Bronchial epithelial cell (primary cell): ENCODE measurements around the gene SORBS1. TPM values are rescaled to one million over a fixed set of nuclear protein-coding genes. Genes with fewer than 3 reads are reported as not detected.

Source experiments
- DNase-seq: peaks from one replicate; pipeline ENCODE4 v3.0.0-alpha.2; 2010; ENCODE audit warnings: low read depth
- FAIRE-seq: peaks from 2 replicates; lab custom pipeline; 2011; peaks lifted over from hg19 to GRCh38; lab: Jason Lieb, UNC
- H3K27me3 ChIP-seq: 2 replicates; pipeline ENCODE4 v1.5.1; 2011; ENCODE audit warnings: low read length; ENCODE audit not compliant: control insufficient read depth, insufficient read depth
- H3K36me3 ChIP-seq: 2 replicates; pipeline ENCODE4 v1.5.1; 2011; ENCODE audit warnings: low read length; ENCODE audit not compliant: control insufficient read depth, insufficient read depth
- H3K4me3 ChIP-seq: 2 replicates; pipeline ENCODE4 v1.5.1; 2011; ENCODE audit warnings: mild to moderate bottlenecking, low read depth, low read length, control low read depth
- total RNA-seq: library from RNA; depleted of rRNA; stranded (reverse); fragments of >200 nt; gene quantifications from 2 replicates; pipeline ENCODE4 v1.2.1, GENCODE V29; 2014
- TF ChIP-seq, protein P1 (sequence below): IDR thresholded peaks from 2 replicates; pipeline ENCODE4 v1.5.1; 2011; ENCODE audit warnings: mild to moderate bottlenecking, moderate library complexity, low read length, control low read depth, inconsistent platforms; ENCODE audit not compliant: insufficient read depth, severe bottlenecking

SORBS1 gene
- total RNA-seq, 1 donor from 2014 or later, result under 0.01 TPM

DNA sequence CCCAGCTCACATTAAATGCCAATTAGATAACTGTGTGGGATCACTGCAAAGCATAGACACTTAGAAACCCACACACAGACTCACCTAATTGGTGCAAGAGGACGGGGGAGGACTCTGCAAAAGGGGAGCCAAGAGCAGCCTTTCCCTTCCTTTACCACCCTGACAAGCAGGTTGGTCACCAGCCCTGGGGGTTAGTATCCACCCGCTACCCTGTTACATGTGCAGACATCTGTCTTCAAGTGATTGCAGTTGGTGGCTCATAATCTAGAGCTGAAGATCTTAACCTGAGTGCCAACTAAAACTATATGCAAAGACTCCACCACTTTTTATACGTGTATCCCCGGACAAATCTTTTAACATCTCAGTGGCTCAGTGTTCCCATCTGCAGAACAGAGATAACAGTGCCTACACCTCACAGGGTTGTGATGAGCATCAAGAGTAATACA is 56.9 kb downstream of the SORBS1 start:
- no peaks in the 10 kb centered on the region for H3K27me3 ChIP-seq
- no peak overlapping the region for H3K4me3 ChIP-seq
- TF ChIP-seq, protein P1, sequence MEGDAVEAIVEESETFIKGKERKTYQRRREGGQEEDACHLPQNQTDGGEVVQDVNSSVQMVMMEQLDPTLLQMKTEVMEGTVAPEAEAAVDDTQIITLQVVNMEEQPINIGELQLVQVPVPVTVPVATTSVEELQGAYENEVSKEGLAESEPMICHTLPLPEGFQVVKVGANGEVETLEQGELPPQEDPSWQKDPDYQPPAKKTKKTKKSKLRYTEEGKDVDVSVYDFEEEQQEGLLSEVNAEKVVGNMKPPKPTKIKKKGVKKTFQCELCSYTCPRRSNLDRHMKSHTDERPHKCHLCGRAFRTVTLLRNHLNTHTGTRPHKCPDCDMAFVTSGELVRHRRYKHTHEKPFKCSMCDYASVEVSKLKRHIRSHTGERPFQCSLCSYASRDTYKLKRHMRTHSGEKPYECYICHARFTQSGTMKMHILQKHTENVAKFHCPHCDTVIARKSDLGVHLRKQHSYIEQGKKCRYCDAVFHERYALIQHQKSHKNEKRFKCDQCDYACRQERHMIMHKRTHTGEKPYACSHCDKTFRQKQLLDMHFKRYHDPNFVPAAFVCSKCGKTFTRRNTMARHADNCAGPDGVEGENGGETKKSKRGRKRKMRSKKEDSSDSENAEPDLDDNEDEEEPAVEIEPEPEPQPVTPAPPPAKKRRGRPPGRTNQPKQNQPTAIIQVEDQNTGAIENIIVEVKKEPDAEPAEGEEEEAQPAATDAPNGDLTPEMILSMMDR, result no peak
- no peaks in the 10 kb centered on the region for H3K36me3 ChIP-seq
- FAIRE-seq, result no peak
- peak; percentile 9 for DNase-seq

- TF ChIP-seq, protein P1, result no peak
- H3K4me3 ChIP-seq, result no peak overlapping the region
- H3K27me3 ChIP-seq, result no peaks in the 10 kb centered on the region
- H3K36me3 ChIP-seq, result no peaks in the 10 kb centered on the region
- FAIRE-seq (no peak), DNase-seq (no peak)
Observed at GRCh38 chr10:95503526-95503925, 57.6 kb downstream of the SORBS1 start.

GRCh38 chr10:95503001-95503400 is 58.2 kb downstream of the SORBS1 start:
- DNase-seq (no peak), FAIRE-seq (no peak)
- no peaks in the 10 kb centered on the region for H3K27me3 ChIP-seq
- H3K4me3 ChIP-seq, result no peak overlapping the region
- no peaks in the 10 kb centered on the region for H3K36me3 ChIP-seq
- TF ChIP-seq, protein P1, result no peak

- H3K36me3 ChIP-seq, result no peaks in the 10 kb centered on the region
- H3K27me3 ChIP-seq, result no peaks in the 10 kb centered on the region
- no peak overlapping the region for H3K4me3 ChIP-seq
- FAIRE-seq (no peak), DNase-seq (no peak)
- TF ChIP-seq, protein P1, result no peak
Observed at GRCh38 chr10:95502377-95502776, 58.8 kb downstream of the SORBS1 start.

DNA sequence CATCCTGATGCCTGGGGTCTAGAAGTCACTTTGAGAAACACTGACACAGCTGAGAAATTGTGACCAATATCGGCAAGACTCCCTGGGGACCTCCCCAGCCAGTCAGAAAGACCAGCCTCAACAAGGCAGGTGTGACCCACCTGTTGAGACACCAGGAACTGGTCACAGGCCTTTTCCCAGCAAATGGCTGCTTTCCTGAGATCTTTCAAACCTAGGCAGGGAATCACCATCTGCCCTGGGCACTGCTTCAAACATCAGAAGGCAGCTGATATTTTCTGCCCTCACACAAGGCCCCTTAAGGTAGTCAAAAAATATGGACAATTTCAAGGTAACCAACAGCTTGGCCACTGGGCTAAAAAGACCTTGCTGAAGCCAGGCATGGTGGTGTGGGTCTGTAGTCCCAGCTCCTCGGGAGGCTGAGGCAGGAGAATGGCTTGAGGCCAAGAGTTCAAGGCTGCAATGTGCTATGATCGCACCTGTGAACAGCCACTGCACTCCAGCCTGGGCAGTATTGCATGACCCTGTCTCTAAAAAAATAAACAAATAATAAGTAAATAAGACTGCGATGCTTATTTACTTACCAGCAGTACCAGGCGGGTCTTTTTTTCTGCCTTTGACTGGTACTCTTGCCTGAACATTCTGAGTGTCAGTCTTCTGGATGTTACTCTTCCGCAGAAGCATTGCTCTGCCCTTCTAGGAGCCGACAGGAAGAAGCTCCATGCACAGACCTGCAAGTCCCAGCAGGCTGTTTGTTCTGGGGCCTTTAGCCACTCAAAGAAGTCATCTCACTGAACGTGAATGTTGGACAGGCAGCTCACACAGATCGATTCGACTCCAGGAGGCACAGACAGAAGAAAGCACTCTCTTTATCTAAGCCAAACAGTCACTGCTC is 59.7 kb downstream of the SORBS1 start:
- H3K4me3 ChIP-seq, result no peak overlapping the region
- H3K36me3 ChIP-seq, result no peaks in the 10 kb centered on the region
- FAIRE-seq (no peak), DNase-seq (peak; percentile 41)
- H3K27me3 ChIP-seq, result no peaks in the 10 kb centered on the region
- TF ChIP-seq, protein P1, result no peak
